ENCODE results near the gene ASTN2.
"Not testable (repeated sequence)": the region's sequence is repeated elsewhere in the genome, so short reads cannot be mapped to it uniquely, and the experiment has no call there.

The ASTN2 gene

GRCh38 chr9:116713271-116713670 lies 701.6 kb downstream of the ASTN2 start:
- DNase-seq, result no peak

- DNase-seq, result no peak
Observed at GRCh38 chr9:116712781-116713180, 702.1 kb downstream of the ASTN2 start.

DNA sequence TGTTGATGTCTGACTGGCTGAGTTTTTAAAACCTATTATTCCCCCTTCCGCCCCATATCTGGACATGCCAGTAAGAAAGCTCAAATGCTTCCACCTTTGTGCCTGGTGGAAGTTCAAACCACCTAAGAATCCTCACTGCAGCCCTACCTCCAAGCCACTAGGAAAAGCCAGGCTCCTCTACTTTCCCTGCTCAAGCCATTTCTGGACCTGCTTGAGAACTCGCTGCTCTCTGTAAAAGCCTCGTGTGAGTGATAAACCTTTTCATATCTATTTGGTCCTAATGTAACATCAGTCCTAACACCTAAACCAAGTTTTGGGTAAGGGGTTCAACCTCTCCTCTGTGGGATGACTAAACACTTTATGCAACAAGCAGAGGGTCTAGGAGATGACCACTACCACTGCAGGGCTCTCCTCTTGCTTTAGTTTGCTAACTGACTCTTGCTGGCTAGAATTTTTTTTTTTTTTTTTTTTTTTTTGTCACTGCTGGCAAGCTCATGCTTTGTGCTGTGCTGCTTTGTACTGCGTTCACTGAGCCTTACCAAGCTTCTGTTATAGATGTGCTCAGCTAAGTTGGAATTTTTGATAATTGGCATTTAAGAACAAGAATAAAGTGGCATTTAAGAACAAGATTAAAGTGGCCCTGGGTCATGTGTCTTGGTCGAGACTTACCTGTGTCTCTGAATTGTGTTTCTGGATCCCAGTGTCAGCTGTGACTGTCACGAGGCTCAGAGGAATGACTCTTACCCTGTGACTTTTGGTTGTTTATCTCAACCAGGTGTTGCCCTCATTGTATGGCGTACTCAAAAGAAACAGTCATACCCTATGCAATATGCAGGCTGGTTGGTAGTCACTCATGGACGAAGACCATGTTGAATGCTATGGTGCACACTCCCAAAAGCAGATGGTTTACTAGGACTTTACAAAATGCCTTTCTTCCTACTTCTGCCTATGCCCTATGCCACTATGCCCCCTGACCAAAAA lies 708.3 kb downstream of the ASTN2 start:
- DNase-seq, result no peak

GRCh38 chr9:116705531-116705930 lies 709.3 kb downstream of the ASTN2 start:
- no peak for DNase-seq

DNA sequence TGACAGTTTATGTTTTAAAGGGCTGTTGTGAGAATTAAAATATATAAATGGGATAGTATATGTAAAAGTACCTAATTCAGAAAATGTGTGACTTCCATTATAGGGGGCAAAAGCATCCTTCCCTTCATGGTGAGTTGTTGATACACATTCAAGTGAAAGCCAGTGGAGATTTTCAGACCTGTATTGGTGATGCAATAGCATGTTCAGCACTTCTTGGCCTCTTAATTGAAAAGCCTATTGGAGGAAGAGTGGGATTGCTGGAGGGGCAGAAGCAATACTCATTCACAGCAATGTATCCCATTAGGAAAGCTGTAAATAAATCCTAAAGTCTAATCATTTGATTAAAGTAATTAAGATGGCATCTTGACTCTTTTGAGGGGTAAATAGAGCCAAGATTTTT lies 710.4 kb downstream of the ASTN2 start:
- no peak for DNase-seq

DNA sequence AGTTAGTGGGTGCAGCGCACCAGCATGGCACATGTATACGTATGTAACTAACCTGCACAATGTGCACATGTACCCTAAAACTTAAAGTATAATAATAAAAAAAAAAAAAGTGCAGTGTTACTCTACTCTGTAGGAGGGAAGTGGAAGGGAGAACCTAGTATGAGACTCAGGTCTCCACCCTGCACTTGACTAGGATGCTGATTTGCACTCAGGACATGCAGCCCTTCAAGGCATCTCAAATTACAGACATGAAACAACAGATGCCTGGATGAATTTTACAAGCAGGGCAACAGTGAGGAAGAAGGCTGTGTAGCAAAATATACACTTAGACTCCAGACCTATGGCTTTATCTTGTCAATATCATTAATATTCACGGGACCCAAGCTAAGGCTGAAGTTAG lies 711.2 kb downstream of the ASTN2 start:
- DNase-seq, result no peak

- no peak for DNase-seq
Observed at GRCh38 chr9:116701940-116702642, 712.8 kb downstream of the ASTN2 start.

DNA sequence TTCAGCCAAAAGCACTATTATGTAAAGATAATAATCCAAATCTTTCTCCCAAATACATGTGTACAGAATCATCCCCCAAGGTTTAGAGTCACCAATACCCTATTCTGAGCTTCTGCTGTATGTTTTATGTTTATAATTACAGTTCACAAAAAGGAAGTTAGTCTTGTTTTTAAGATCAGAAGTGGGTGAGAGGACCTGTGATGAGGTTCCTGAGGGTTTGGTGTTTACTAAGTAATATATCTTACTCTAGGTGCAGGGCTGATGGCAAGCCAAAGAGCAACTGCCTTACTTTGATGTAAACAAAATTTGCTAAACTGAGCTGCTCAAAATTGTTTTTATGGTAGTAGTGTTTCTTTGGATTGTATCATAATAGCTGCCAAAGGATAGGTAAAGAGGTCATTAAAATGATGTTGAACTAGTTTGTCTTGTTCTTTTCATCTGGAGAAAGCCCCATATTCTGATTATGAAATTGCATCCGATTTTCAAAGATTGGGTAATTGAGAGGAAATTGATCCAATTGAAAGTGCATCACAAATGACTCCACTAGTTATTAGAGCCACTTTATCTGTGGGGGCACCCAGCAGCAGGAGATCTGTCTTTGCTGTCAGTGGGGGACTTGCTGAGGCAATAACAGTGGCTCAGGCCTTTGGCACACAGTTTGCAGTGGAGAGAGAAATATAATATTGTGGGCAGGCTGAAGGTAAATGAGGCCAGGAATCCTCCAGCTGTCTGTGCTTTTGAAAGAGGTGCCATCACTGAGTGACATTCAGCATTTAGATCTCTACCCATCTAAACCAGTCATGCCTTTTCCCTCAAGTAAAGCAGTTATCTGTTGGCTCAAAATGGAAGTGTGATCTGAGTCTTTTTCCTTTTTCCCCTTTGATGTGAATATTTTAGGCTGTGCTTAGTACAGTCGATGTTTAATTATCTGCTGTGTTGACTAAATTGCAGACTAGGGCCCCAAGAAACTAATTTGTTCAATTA lies 713.7 kb downstream of the ASTN2 start:
- no peak for DNase-seq

GRCh38 chr9:116700279-116700678 lies 714.6 kb downstream of the ASTN2 start:
- DNase-seq, result no peak

DNA sequence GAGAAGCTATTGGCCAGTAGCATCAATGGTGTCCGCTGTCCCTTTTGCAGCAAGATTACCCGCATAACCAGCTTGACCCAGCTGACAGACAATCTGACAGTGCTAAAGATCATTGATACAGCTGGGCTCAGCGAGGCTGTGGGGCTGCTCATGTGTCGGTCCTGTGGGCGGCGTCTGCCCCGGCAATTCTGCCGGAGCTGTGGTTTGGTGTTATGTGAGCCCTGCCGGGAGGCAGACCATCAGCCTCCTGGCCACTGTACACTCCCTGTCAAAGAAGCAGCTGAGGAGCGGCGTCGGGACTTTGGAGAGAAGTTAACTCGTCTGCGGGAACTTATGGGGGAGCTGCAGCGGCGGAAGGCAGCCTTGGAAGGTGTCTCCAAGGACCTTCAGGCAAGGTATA lies 717.0 kb downstream of the ASTN2 start:
- no peak for DNase-seq

- no peak for DNase-seq
Observed at GRCh38 chr9:116697362-116697761, 717.5 kb downstream of the ASTN2 start.

GRCh38 chr9:116695438-116695837 lies 719.4 kb downstream of the ASTN2 start:
- DNase-seq, result no peak

- no peak for DNase-seq
Observed at GRCh38 chr9:116694785-116695291, 720.0 kb downstream of the ASTN2 start.

GRCh38 chr9:116693233-116693731 lies 721.6 kb downstream of the ASTN2 start:
- DNase-seq, result no peak

- no peak for DNase-seq
Observed at GRCh38 chr9:116692616-116693015, 722.2 kb downstream of the ASTN2 start.

- DNase-seq, result no peak
Observed at GRCh38 chr9:116691607-116692006, 723.2 kb downstream of the ASTN2 start.

DNA sequence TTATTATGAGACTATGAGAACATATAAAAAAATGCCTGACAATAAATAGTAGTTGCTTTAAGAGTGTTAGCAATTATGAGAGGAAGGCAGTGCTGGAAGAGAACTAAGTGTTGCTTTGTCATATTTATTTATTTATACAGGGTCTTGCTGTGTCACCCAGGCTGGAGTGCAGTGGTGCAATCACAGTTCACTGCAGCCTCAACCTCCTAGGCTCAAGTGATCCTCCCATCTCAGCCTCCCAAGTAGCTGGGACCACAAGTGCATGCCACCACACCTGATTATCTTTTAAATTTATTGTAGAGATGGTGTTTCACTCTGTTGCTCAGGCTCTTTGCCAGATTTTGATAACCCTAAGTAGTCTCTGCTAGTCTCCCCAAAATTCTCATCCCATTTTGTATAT lies 724.1 kb downstream of the ASTN2 start:
- DNase-seq, result not testable (repeated sequence)

- no peak for DNase-seq
Observed at GRCh38 chr9:116689486-116690032, 725.3 kb downstream of the ASTN2 start.

DNA sequence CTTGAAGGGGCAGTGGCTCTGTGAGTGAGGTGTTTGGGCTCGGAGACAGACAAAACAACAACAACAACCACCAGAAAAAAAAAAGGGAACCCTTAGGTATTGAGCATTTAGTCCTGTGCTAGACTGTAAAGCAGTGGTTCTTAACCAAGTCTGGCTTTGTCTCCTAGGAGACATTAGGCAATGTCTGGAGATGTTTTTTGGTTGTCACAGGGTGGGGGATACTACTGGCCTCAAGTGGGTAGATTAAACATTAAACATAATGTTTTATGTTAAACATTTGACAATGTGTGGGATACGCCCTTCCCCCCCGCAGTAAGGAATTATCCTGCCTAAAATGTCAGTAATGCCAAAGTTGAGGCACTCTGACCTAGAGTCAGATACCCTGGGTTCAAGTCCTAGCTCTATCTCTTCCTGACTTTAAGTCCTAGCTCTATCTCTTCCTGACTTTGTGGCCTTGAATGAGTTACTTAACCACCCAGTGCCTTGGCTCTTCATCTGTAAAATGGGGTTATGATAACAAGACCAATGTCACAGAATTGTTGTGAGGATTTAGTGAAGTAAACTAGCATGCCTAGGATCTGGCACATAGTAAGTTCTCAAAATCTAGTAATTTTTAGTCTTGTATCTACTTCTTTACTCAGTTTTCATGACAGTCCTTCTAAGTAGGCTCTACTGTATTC lies 725.9 kb downstream of the ASTN2 start:
- no peak for DNase-seq

GRCh38 chr9:116687754-116688135 lies 727.1 kb downstream of the ASTN2 start:
- no peak for DNase-seq

- peak; percentile 90 for DNase-seq
Observed at GRCh38 chr9:116687074-116687753, 727.6 kb downstream of the ASTN2 start, which contains the start of gene TRIM32. TSS of gene TRIM32 (plus strand) at chr9:116687305. CDS start at chr9:116697743, 10,438 bp downstream.

Measured in T-helper 9 cell (primary cell).